Measurements from ENCODE around the gene TMTC3.

DNA sequence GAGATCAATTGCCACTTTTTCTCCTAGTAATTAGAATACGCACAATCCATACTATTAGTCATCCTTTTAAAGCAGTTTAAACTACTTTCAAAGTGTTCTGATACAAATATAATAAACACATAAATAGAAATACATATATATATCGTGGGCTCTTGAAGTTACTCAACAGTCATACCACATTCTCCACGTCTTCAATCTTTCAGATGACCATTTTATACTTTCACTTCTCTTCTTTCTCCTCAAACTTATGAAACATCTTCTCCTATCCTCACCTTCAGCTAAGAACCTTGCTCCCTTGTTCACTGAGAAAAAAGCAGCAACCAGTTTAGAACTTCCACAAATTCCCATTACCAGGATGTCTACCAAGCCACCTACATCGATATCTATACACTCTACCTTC, 19.4 kb upstream of the TMTC3 start:
- TF ChIP-seq ZNF394 (tag by site-specific recombination; IDR thresholded peaks at IDR 0.05; ENCODE audit: borderline replicate concordance), result no peak
- TF ChIP-seq, protein P1, sequence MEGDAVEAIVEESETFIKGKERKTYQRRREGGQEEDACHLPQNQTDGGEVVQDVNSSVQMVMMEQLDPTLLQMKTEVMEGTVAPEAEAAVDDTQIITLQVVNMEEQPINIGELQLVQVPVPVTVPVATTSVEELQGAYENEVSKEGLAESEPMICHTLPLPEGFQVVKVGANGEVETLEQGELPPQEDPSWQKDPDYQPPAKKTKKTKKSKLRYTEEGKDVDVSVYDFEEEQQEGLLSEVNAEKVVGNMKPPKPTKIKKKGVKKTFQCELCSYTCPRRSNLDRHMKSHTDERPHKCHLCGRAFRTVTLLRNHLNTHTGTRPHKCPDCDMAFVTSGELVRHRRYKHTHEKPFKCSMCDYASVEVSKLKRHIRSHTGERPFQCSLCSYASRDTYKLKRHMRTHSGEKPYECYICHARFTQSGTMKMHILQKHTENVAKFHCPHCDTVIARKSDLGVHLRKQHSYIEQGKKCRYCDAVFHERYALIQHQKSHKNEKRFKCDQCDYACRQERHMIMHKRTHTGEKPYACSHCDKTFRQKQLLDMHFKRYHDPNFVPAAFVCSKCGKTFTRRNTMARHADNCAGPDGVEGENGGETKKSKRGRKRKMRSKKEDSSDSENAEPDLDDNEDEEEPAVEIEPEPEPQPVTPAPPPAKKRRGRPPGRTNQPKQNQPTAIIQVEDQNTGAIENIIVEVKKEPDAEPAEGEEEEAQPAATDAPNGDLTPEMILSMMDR (tag by site-specific recombination; IDR thresholded peaks at IDR 0.05), result no peak
- no peak for TF ChIP-seq ZSCAN5A (tag by site-specific recombination; IDR thresholded peaks at IDR 0.05)
